ENCODE results near the gene HOXC11.

GRCh38 chr12:54015018-54015931 lies 42.3 kb downstream of the HOXC11 start:
- TF ChIP-seq CTCF (IDR thresholded peaks at IDR 0.05), result no peak
- TF ChIP-seq EZH2 (IDR thresholded peaks at IDR 0.05; ENCODE audit: borderline replicate concordance, insufficient read depth, low read depth, low read length, poor library complexity, severe bottlenecking), result no peak
